GM18870 (cell line): ENCODE results near the gene SCGN.

ENCODE experiments used
- ATAC-seq: cut with Tn5 transposase; IDR thresholded peaks from one replicate; pipeline ENCODE4 v1.9.1; 2021; ENCODE audit warnings: moderate library complexity; ENCODE audit not compliant: unreplicated experiment

SCGN gene

GRCh38 chr6:25639653-25640052 lies 12.4 kb upstream of the SCGN start:
- ATAC-seq: no peak

GRCh38 chr6:25640446-25640845 lies 11.6 kb upstream of the SCGN start:
- no peak for ATAC-seq

GRCh38 chr6:25640891-25641290 lies 11.1 kb upstream of the SCGN start:
- ATAC-seq: no peak

- no peak for ATAC-seq
These were observed 10.6 kb upstream of the SCGN start for GRCh38 chr6:25641377-25641776.

GRCh38 chr6:25641940-25642666 lies 9.9 kb upstream of the SCGN start:
- no peak for ATAC-seq

- no peak for ATAC-seq
These were observed 9.2 kb upstream of the SCGN start for GRCh38 chr6:25642667-25643328.

GRCh38 chr6:25645916-25646315 lies 6.1 kb upstream of the SCGN start:
- no peak for ATAC-seq

- no peak for ATAC-seq
These were observed 2.4 kb upstream of the SCGN start for GRCh38 chr6:25649611-25650010.

- no peak for ATAC-seq
These were observed 3.7 kb downstream of the SCGN start for GRCh38 chr6:25655723-25656122.

GRCh38 chr6:25659633-25660368 lies 7.8 kb downstream of the SCGN start:
- no peak for ATAC-seq

- no peak for ATAC-seq
These were observed 8.5 kb downstream of the SCGN start for GRCh38 chr6:25660512-25660911.

GRCh38 chr6:25661129-25661779 lies 9.2 kb downstream of the SCGN start:
- ATAC-seq: no peak

GRCh38 chr6:25665455-25665854 lies 13.4 kb downstream of the SCGN start:
- ATAC-seq: no peak

- no peak for ATAC-seq
These were observed 17.4 kb downstream of the SCGN start for GRCh38 chr6:25669413-25669812.

- no peak for ATAC-seq
These were observed 18.2 kb downstream of the SCGN start for GRCh38 chr6:25670208-25670607.

GRCh38 chr6:25670793-25671513 lies 18.9 kb downstream of the SCGN start:
- ATAC-seq: no peak

GRCh38 chr6:25671652-25672051 lies 19.6 kb downstream of the SCGN start:
- ATAC-seq: no peak

- ATAC-seq: no peak
These were observed 23.2 kb downstream of the SCGN start for GRCh38 chr6:25675167-25675566.

- ATAC-seq: no peak
These were observed 24.8 kb downstream of the SCGN start for GRCh38 chr6:25676775-25677174.

- ATAC-seq: no peak
These were observed 29.8 kb downstream of the SCGN start for GRCh38 chr6:25681848-25682247.

GRCh38 chr6:25682324-25682723 lies 30.3 kb downstream of the SCGN start:
- no peak for ATAC-seq
